Fibroblast of peridontal ligament (primary cell): Measurements from ENCODE around the gene FRRS1.
"Not testable (repeated sequence)": the region's sequence is repeated elsewhere in the genome, so short reads cannot be mapped to it uniquely, and the experiment has no call there.

Experiments used
- DNase-seq: peaks from one replicate; pipeline ENCODE4 v3.0.0-alpha.2; 2010; ENCODE audit errors: extremely low read depth

Gene FRRS1

GRCh38 chr1:99764909-99765308 lies 1.5 kb downstream of the FRRS1 start:
- DNase-seq: no peak

GRCh38 chr1:99764439-99764838 lies 2.0 kb downstream of the FRRS1 start:
- DNase-seq: no peak

- DNase-seq: no peak
These were observed 2.5 kb downstream of the FRRS1 start for GRCh38 chr1:99763956-99764355.

GRCh38 chr1:99761774-99762173 lies 4.7 kb downstream of the FRRS1 start:
- DNase-seq: no peak

GRCh38 chr1:99759518-99760160 lies 6.8 kb downstream of the FRRS1 start:
- no peak for DNase-seq

GRCh38 chr1:99758686-99759517 lies 7.5 kb downstream of the FRRS1 start:
- not testable (repeated sequence) for DNase-seq

GRCh38 chr1:99758073-99758511 lies 8.3 kb downstream of the FRRS1 start:
- DNase-seq: peak; percentile 39

GRCh38 chr1:99756598-99756997 lies 9.8 kb downstream of the FRRS1 start:
- DNase-seq: peak; percentile 63

GRCh38 chr1:99755664-99756063 lies 10.8 kb downstream of the FRRS1 start:
- DNase-seq: no peak

- no peak for DNase-seq
These were observed 11.7 kb downstream of the FRRS1 start for GRCh38 chr1:99754697-99755096.

GRCh38 chr1:99754055-99754626 lies 12.3 kb downstream of the FRRS1 start:
- no peak for DNase-seq

- peak; percentile 38 for DNase-seq
These were observed 14.4 kb downstream of the FRRS1 start for GRCh38 chr1:99751877-99752504.

- DNase-seq: no peak
These were observed 16.7 kb downstream of the FRRS1 start for GRCh38 chr1:99749504-99750347.

GRCh38 chr1:99748419-99748818 lies 18.0 kb downstream of the FRRS1 start:
- no peak for DNase-seq

GRCh38 chr1:99745684-99746083 lies 20.8 kb downstream of the FRRS1 start:
- no peak for DNase-seq

GRCh38 chr1:99745061-99745460 lies 21.4 kb downstream of the FRRS1 start:
- no peak for DNase-seq

GRCh38 chr1:99740141-99740540 lies 26.3 kb downstream of the FRRS1 start:
- DNase-seq: no peak

GRCh38 chr1:99738858-99739465 lies 27.5 kb downstream of the FRRS1 start:
- no peak for DNase-seq

- peak; percentile 84 for DNase-seq
These were observed 29.4 kb downstream of the FRRS1 start for GRCh38 chr1:99737016-99737415.

- DNase-seq: no peak
These were observed 30.6 kb downstream of the FRRS1 start for GRCh38 chr1:99735852-99736251.

GRCh38 chr1:99731384-99731783 lies 35.1 kb downstream of the FRRS1 start:
- peak; percentile 51 for DNase-seq
